NCI-H446 (cell line): Measurements from ENCODE around the gene TOR2A.
"Not testable (repeated sequence)": the region's sequence is repeated elsewhere in the genome, so short reads cannot be mapped to it uniquely, and the experiment has no call there.

Experiments
- DNase-seq, 2 experiments: peaks; one replicate each; lab custom pipeline; 2025; lab: John Stamatoyannopoulos, UW

The TOR2A gene

DNA sequence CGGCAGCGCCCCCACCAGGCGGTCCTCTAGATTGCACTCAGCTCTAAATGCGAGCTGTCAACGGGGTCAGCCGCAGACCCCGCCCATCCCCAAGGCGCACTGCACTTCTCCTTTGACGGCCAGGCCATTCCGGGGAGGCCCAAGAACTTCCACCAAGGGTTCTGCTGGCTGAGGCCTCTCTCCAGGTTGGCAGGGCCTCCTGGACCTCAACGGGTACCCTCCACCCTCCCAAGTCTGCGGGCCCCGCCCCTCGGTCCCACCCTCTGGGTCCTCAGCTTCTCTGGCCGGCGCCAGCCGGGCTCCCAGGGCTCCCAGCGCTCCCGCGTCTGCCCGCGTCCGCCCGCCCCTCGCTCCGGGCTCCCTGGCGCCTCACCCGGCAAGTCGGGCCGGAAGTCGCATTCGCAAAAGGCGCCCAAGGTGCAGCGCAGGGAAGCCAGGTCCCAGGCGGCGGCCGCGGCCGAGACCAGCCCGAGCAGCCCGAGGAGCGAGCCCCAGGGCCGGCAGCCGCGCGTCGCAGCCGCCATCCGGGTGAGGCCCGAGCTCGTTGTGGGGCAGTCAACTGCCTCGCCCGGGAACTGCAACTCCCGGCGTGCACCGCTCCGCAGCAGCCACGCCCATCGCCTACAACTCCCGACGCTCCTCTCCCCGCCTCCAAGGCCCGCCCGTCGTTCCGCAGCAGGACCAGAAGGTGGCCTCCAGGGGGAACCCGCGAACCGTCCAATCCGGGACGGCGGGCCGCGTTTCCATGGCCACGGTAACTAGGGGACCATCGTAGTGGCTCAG is at the start of gene TOR2A:
Gene TOR2A, minus strand, starts transcription at position 548 of the 783 bp plus-strand sequence. Its CDS starts 24 bp downstream, at position 524.
- DNase-seq: peak; percentile 84 to 93

DNA sequence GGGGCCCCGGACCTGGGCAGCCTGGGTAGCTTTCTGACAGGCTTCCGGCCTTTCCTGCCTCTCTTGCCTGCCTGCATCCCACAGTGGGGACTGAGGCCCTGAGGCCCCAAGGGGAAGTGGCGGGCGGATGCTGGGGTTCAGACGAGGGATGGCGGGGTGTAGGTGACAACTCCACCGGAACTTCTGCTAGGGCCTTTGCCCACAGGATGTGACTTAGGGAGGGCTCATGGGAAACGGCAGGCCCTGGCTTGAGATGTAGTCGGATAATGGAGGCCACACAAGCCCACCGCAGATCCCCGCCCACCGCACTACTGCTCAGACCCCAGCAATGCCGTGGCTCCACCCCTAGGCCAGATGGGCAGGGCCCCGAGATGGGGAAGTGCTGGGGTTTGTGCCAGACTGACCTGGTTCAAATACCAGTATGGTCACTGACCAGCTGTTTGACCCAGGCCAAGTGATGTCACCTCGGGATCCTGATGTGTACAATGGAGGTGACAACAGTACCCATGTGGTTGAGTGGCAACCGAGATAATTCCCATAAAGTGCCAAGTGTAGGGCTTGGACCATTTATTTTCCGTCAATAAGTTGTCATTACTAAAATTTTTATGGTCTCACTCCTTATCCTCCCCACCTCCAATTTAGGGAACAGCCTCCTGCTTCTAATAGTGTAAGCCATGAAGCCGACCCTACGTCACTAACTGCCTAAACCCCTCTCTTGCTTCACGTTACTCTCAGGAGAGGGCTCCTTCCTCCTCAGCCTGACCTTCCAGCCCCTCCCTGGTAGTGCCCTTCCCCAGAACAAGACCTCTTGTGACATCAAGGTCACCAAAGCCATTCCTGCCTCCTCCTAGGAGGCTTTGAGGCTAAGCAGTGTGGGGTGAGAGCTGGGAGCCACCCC is 48.3 kb upstream of the TOR2A start:
- DNase-seq: no peak

DNA sequence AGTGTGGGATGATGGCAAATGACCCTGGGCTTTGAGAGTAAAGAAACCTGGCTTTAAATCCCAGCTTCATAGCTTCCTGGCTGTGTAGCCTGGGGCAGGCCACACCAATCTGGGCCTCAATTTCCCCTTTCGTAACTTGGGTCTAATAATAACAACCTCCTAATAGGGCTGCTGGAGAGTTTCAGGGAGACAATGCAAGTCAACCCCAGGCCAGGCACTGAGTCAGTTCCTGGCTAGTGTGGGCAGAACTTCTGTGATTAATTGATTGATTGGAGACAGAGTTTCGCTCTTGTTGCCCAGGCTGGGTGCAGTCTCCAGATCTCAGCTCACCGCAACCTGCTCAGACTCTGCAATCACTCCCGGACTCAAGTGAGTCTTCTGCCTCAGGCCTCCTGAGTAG is 46.7 kb upstream of the TOR2A start:
- no peak for DNase-seq

DNA sequence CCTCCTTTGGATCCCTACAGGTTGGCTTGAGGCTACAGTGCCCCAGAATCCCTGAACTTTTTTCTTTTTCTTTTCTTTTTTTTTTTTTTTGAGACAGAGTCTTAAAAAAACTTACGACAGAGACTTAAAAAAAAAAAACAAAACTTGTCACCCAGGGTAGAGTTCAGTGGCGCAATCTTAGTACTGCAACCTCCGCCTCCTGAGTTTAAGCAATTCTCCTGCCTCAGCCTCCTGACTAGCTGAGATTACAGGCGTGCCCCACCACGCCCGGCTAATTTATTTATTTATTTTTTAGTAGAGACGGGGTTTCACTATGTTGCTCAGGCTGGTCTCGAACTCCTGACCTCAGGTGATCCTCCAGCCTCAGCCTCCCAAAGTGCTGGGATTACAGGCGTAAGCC is 45.8 kb upstream of the TOR2A start:
- DNase-seq: not testable (repeated sequence)

DNA sequence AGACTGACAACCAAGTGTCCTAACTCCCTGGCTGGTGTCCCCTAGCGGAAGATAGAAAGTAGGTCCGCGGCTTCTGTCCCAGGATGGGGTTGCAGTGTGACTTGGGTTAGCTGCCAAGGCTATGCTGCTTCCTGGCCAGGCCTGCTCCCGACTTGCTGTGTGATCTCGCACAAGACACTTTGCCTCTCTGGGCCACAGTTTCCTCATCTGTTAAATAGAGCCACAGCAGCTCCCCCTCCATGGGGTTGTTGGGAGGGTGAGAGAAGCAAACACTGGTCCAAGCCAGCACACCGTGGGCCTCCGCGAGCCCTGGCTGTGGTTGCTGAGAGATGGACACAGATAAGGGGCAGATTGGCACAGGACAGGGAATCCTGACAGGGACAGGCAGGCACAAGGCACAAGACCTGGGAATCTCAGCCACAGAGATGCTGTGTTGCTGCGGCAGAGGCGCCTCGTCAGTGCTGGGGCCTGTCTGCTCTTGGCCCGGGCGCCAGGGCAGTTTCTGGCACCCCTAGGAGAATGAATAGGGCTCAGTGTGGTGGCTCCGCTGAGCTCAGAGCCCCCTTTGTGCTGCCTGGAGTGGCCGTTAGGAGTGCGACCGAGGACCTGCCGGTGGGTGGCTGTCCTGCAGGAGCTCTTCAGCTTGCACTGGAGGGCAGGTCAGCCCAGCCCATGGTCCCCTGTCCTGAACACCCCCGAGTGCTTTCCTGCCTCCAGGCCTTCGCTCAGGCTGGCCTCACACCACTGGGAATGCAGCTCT is 45.2 kb upstream of the TOR2A start:
- no peak for DNase-seq

DNA sequence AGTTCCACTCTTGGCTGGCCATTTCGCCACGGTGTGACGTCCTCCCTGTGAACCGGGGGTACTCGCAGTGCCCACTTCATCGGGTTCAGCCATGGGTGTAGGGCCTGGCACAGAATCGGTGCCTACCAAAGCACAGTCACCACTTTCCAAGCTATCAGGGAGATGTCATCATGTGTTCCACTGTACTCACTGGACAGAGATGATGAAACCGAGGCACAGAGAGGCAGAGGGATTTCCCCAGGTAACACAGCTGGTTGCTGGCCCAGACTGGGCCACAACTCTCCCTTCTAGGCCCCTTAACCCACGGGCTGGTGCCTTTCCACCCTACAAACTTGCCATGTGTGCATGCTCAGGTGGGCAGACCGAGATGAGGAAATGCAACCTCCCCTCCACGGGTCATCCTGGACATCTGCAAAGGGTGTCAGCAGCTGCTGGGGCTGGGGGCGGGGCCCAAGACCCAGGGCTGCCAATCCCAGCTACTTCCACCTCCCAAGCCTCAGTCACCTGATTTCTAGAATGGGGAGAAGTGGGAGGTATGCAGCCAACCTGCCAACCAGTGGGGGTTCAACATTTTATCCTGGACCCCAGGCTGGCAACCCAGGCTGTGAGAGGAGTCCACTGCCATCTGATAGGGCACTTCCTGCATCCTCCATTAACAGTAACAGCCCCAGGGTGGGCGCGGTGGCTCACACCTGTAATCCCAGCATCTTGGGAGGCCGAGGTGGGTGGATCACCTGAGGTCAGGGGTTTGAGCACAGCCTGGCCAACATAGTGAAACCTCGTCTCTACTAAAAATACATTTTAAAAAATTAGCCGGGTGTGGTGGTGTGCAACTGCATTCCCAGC is 44.3 kb upstream of the TOR2A start:
- no peak for DNase-seq

DNA sequence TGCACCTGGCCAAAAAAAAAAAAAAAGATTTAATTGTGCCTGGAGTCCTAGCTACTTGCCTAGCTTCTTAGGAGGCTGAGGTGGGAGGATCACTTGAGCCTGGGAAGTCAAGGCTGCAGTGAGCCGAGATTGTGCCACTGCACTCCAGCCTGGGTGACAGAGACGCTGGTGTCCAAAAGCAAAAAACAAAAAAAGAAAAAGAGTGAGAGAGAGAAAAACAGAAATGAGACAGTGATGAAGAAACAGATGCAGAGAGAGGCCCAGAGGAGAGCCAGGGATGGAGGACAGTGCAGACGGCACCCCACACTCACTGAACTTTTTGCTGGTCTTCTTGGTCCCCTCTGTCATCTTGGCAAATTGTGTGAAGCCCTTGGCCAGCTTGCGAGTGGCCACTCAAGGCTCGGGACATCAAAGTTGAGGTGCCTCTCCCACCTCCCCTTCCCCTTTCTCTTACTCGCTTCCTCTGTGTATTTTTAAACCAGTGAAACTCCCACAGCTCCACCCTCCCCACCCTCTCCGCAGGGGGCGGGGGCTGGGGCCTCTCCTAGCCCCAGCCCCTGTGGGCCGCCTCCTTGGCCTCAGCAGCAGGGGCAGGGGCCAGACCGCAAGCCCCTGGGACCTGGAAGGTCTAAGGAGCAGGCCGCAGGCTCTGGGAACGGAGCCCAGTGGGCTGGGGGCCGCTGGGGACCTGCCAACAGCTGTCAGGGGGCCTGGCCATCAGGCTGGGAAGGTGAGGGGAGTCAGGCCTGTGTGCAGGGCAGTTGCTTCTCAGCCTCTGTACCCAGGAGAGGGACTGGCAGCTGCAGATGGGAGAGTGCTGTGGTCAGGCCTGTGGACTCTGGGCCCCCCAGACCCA is 43.4 kb upstream of the TOR2A start, which contains the start of gene SH2D3C:
Gene SH2D3C, minus strand, starts transcription at position 387 of the 856 bp plus-strand sequence. Its CDS starts 39 bp downstream, at position 348.
- no peak for DNase-seq

DNA sequence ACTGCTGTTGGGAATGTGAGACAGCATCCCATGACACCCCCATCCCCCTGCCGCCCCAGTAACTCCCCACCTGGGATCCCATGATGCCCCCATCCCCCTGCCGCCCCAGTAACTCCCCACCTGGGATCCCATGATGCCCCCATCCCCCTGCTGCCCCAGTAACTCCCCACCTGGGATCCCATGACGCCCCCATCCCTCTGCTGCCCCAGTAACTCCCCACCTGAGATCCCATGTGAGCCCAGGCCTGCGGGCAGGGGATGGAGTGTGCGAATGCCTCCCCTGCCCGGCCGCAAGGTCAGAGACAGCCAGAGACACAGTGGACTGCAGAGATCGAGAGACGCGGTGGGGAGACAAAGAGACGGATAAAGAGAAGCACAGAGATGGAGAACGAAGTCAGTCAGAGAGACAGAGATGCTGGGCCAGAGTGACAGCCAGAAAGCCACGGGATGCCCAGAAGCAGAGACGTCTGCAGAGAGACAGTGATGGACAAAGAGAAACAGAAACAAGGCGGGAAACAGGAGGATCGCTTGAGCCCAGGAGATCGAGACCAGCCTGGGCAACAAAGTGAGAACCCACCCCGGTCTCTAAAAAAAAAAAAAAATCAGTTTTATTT is 42.4 kb upstream of the TOR2A start:
- DNase-seq: no peak

DNA sequence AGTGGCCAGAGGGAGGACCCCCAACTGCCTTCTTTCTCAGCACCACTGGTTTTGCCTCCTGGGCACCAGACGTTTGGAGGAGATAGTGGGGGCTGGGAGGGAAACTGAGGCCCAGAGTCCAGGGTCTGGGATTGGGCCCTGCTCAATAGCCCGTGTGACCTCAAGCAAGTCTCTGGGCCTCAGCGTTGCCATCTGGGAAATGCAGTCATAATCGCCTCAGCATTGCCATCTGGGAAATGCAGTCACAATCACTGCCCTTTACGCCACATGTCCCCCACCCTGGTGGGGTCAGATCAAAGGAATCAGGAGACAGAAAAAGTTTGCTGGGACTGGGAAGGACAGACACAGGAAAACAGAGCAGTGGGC is 41.8 kb upstream of the TOR2A start:
- DNase-seq: no peak

DNA sequence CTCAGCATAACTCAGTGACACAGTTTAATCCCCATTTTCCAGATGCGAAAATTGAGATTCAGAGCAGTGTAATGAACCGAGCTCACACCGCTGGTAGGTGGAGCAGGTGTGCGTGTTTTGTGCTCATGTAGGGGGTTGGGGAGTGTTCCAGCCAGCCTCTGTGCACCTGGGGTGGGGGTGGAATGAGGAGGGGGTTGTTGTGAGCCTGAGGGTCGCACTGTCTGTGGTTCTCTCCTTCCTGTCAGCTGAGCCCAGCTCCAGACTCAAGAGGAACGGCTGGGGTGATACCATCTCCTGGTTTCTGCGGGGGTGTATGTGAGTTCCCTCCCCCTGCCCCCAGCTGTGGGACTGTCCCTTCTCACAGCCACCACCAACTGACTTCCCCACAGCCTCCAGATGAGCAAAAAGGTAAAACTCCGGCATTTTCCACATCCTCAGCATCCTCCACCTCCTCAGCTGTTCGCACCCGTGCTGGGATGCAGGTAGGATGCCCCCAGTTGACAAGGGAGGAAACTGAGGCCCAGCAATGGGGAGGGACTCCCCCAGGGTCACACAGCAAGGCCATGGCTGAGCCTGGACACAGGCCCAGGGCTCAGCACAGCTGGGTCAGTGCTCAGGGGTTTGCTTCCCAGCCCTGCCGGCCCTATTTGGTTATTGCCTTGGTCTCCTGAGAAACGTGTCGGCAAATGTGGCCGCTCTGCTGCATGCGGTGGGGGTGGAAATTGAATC is 41.3 kb upstream of the TOR2A start:
- no peak for DNase-seq

DNA sequence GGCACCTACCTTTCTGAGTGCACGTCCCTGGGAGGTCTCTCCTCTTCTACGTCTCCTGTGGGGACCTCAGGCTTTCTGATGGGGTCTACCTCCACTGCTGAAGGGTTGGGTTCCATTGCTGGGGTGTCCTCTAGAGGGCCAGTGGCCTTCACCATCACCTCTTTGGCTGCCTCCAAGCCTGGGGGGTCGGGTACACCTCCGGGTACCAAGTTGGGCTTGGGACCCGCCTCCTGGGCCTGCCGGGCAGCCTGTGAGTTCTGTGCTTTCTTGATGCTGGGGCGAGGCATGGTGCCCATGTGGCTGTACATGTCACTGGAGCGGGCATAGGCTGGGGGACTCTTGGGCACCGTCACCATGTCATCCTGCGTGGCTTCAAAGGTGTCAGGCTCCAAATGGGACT is 38.9 kb upstream of the TOR2A start:
- DNase-seq: no peak

DNA sequence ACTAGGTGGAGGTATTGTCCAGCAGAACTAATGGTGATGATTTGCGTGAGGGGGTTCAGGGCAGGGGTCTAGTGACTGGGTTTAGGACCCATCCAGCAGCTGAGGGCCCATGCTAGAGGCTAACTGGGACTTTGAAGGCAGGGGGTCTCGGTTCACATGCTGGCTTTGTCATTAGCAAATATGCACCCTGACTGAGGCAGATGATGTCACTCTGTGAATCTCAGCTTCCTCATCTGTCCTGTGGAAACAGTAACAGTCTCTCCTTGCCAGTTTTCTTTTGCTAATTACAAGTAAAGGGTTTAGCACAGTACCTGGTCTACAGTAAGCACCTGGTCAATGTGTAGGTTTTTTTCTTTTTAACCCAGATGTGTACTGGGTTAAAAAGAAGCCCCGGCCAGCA is 38.2 kb upstream of the TOR2A start:
- no peak for DNase-seq

DNA sequence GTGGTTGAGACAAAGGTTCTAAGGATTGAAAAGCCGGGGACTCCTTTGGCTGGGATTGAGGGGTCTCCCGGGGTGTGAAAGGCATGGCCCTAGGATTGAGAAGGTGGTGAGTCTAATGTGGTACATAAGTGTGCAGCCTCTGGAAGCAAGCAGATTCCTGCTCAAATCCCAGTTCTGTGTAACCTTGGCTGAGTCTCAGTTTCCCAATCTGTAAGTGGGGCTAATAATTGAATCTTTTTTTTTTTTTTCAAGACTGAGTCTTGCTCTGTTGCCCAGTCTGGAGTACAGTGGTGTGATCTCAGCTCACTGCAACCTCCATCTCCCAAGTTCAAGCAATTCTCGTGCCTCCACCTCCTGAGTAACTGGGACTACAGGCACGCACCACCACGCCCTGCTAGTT is 37.5 kb upstream of the TOR2A start:
- DNase-seq: no peak

DNA sequence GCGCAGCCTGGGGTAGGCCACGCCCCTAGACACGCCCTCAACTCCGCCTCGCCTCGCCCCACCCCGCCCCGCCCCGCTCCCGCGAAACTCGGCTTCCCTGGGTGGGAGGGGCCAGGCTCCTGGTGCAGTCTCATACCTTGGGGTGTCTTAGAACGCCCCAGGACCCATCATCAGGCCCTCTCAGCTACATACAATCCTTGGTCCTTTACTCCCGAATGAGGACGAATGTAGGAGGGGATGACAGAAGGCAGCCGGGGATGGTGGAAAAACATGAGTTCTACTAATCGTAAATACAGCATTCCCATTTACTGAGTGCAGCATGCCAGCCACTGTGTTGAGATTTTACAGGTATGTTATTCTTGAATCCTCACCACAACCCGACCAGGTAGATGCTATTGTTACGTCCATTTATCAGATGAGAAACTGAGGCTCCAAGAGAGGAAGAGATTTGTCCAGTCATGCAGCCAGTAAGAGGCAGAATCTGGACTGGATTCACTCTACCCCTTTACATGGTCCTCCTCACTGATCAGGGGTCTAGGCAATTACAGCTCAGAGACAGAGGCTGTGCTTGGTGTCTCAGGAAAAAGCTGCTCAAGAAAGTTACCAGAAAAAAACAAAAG is 36.6 kb upstream of the TOR2A start:
- no peak for DNase-seq

DNA sequence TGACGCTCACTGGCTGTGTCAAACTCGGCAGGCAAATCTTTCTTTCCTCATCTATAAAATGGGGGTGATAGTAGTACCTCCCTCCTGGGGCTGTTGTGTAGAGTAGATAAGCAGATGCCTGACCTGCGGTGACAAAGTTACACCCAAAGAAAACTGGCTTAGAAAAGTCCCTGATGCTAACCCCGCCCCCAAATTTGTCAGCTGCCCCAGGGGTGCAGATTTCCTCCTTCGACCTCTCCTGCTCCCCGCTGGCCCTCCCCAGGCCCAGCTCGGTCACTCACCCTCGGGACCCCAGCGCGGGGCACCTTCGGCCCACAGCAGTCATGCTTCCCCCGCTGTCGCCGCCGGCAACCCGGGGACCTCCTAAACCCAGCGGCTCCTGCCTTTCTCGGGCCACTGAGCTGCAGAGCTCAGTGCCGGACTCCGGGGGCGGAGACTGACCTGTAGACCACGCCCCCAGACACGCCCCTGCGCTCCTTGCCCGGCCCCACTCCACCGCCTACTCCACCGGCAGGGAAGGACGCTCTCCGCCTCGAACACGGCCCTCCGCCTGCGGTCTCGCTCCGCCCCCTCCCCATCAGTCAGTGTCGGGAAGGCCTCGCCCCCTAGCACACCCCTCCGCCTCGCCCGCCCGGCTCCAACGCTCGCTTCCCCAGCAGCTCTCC is 35.9 kb upstream of the TOR2A start:
- DNase-seq: peak; percentile 79 to 91

DNA sequence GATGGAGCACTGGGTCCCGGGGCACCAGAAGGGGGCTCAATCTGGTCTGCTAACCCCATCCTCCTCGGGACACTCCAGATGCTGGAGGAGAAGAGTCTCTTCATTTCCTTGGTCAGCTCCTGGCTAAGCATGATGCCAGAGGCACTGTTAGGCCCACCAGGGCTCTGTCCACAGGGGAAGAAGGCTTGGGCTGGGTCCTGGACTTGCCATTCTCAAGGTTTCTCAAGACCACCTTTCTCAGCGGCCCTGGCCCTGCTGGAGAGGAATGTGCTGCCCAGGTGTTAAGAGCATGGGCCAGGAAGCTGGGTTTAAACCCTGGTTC is 35.5 kb upstream of the TOR2A start:
- DNase-seq: no peak

DNA sequence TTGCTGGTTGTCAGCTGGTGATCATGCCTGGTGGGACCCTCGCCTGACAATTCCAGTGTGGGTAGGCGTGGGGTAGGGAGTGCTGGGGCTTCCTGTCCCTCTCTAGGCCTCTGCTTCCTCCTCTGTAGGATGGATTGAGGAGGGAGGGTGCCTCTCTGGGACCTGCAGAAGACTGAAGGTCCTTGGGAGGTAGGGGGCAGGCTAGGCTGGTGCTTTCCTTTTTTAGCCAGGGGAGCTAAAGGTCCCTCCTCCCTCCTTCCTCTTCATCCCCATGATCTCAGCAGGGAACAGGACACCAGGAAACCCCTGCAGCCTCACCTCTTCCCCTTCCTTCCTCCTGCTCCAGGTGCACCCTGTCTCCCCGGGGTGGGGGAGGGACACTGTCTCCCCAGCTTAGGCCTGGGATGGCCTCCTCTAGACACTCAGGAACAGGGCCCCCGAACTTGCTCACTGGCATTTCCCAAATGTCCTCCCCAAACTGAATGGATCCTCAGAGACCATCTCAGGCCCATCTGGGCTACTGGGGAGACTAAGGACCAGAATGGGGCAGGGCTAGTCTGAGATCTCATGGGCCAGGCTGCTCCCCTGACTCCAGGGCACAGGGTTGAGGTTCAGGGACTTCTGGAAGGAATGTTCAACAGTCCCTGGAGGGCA is 35.0 kb upstream of the TOR2A start:
- DNase-seq: no peak

DNA sequence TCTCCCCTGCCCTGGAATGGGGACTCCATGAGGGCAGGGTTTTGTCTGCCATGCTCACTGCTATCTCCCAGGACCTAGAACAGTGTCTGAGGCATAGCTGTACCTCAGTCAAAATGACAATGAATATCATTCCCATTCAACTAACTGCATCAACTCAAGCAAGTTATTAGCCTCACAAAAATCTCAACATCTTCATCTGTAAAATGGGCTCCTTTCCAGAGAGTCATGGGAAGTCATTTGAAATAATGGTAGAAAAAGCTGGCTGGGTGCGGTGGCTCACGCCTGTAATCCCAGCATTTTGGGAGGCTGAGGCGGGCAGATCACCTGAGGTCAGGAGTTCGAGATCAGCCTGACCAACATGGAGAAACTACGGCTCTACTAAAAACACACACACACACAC is 34.0 kb upstream of the TOR2A start:
- DNase-seq: no peak
